HepG2 (cell line): ENCODE measurements around the gene MIB1. TPM values are rescaled to one million over a fixed set of nuclear protein-coding genes. Genes with fewer than 3 reads are reported as not detected.

Experiments used
- CEBPG ChIP-seq: IDR thresholded peaks from 2 replicates; pipeline ENCODE4 v1.6.1; 2016
- EEA1 ChIP-seq: sonication (generic); formaldehyde crosslinking; IDR thresholded peaks from 2 replicates; pipeline ENCODE4 v1.5.1; 2020; ENCODE audit warnings: mild to moderate bottlenecking, missing genetic modification reagents, borderline replicate concordance
- FLYWCH1 ChIP-seq: sonication (generic); formaldehyde crosslinking; IDR thresholded peaks from 2 replicates; pipeline ENCODE4 v1.8.1; 2023; ENCODE audit warnings: mild to moderate bottlenecking, missing genetic modification reagents
- GPBP1L1 ChIP-seq: sonication (generic); formaldehyde crosslinking; IDR thresholded peaks from 2 replicates; pipeline ENCODE4 v1.5.0; 2020; ENCODE audit warnings: mild to moderate bottlenecking, missing genetic modification reagents
- HMGXB4 ChIP-seq, 2 experiments: sonication (generic) in 1 of 2; formaldehyde crosslinking in 1 of 2; IDR thresholded peaks; 2 replicates each; pipeline versions ENCODE4 v1.4.0 to v1.6.1; 2018 to 2020; ENCODE audit warnings: missing genetic modification reagents in 2 of 2, borderline replicate concordance in 1 of 2, low read depth in 1 of 2, mild to moderate bottlenecking in 1 of 2, missing biosample characterization in 1 of 2
- HOXA9 ChIP-seq: sonication (generic); formaldehyde crosslinking; IDR thresholded peaks from 2 replicates; pipeline ENCODE4 v1.8.1; 2022; ENCODE audit warnings: missing genetic modification reagents, mild to moderate bottlenecking, moderate library complexity, borderline replicate concordance
- KIAA2018 ChIP-seq: sonication (generic); formaldehyde crosslinking; IDR thresholded peaks from 2 replicates; pipeline ENCODE4 v1.5.0; 2020; ENCODE audit warnings: mild to moderate bottlenecking, missing genetic modification reagents, borderline replicate concordance
- STAG1 ChIP-seq: sonication (generic); formaldehyde crosslinking; IDR thresholded peaks from 2 replicates; pipeline ENCODE4 v1.4.0; 2020; ENCODE audit warnings: missing genetic modification reagents
- THYN1 ChIP-seq: sonication (generic); formaldehyde crosslinking; IDR thresholded peaks from 2 replicates; pipeline ENCODE4 v1.8.1; 2023; ENCODE audit warnings: low read depth, mild to moderate bottlenecking, moderate library complexity, missing genetic modification reagents, borderline replicate concordance
- ZFYVE20 ChIP-seq: sonication (generic); formaldehyde crosslinking; IDR thresholded peaks from 2 replicates; pipeline ENCODE4 v1.8.0; 2023; ENCODE audit warnings: low read depth, mild to moderate bottlenecking, moderate library complexity, missing genetic modification reagents, borderline replicate concordance
- ZNF124 ChIP-seq: sonication (generic); formaldehyde crosslinking; IDR thresholded peaks from 2 replicates; pipeline ENCODE4 v1.4.0; 2020; ENCODE audit warnings: missing genetic modification reagents
- ZNF143 ChIP-seq: sonication (generic); formaldehyde crosslinking; IDR thresholded peaks from 2 replicates; pipeline ENCODE4 v1.4.0; 2020; ENCODE audit warnings: missing genetic modification reagents
- ZNF225 ChIP-seq: sonication (generic); formaldehyde crosslinking; IDR thresholded peaks from 2 replicates; pipeline ENCODE4 v1.4.0; 2020; ENCODE audit warnings: mild to moderate bottlenecking, missing genetic modification reagents
- ZNF253 ChIP-seq: sonication (generic); formaldehyde crosslinking; IDR thresholded peaks from 2 replicates; pipeline ENCODE4 v1.8.0; 2022; ENCODE audit warnings: mild to moderate bottlenecking, missing genetic modification reagents, borderline replicate concordance
- ZNF660 ChIP-seq: sonication (generic); formaldehyde crosslinking; IDR thresholded peaks from 2 replicates; pipeline ENCODE4 v1.5.1; 2020; ENCODE audit warnings: mild to moderate bottlenecking, low read depth, missing genetic modification reagents, borderline replicate concordance
- ZNF678 ChIP-seq: sonication (generic); formaldehyde crosslinking; IDR thresholded peaks from 2 replicates; pipeline ENCODE4 v1.4.0; 2020; ENCODE audit warnings: mild to moderate bottlenecking, missing genetic modification reagents
- polyA plus RNA-seq, 8 experiments: library from polyadenylated mRNA; depleted of rRNA in 3 of 8; stranded (reverse) in 7 of 8; unstranded in 1 of 8; fragments of >200 nt; fragmentation: Illumina TruSeq in 4 of 8; extraction: Trizol in 4 of 8; gene quantifications; 2 replicates each; pipeline versions ENCODE4 v1.2.1 to v1.2.3, GENCODE V29; 2011 to 2016; ENCODE audit warnings: low read depth in 4 of 8, missing spikeins in 1 of 8, mixed read lengths in 1 of 8; ENCODE audit not compliant: insufficient read depth in 1 of 8
- total RNA-seq, 5 experiments: library from RNA; depleted of rRNA; stranded (reverse); fragments of >200 nt; fragmentation: Illumina TruSeq; extraction: Trizol; gene quantifications; 2 replicates each; pipeline ENCODE4 v1.2.3, GENCODE V29; 2016; ENCODE audit warnings: low read depth in 1 of 5

MIB1 gene
- total and polyA plus RNA-seq, 2 of the 13 experiments (the other 11 are each of a cell fraction or from before 2014, with no cell fraction given) = 12.0 to 47.0 TPM

GRCh38 chr18:21740538-21741311 lies at the start of gene MIB1 (continued):
- TF ChIP-seq KIAA2018 (no peak), ZNF143 (CRISPR knock-in tag) (no peak), THYN1 (CRISPR knock-in tag) (no peak), FLYWCH1 (no peak), ZNF660 (CRISPR knock-in tag) (no peak), ZNF678 (no peak; the same call in 1 of the 2 replicates), EEA1 (CRISPR knock-in tag) (no peak), HOXA9 (CRISPR knock-in tag) (peak; percentile 34; the same call in 1 of the 2 replicates), ZFYVE20 (no peak), ZNF253 (no peak), HMGXB4 (CRISPR knock-in tag; IDR thresholded peaks at IDR 0.05; ENCODE audit: borderline replicate concordance in 1 of 2, low read depth in 1 of 2) (peak; percentile 23 to 59; a peak in 2 of 4 replicates), ZNF124 (CRISPR knock-in tag) (no peak; the same call in 1 of the 2 replicates), ZNF225 (CRISPR knock-in tag) (peak; percentile 63; the same call in 1 of the 2 replicates), CEBPG (CRISPR knock-in tag) (peak; percentile 93), STAG1 (CRISPR knock-in tag) (no peak), GPBP1L1 (CRISPR knock-in tag) (no peak)
